HG03196 (cell line): ENCODE results near the gene TNFRSF6B.

Experiments used
- ATAC-seq: cut with Tn5 transposase; IDR thresholded peaks from one replicate; pipeline ENCODE4 v1.9.1; 2021; ENCODE audit not compliant: unreplicated experiment

The TNFRSF6B gene

DNA sequence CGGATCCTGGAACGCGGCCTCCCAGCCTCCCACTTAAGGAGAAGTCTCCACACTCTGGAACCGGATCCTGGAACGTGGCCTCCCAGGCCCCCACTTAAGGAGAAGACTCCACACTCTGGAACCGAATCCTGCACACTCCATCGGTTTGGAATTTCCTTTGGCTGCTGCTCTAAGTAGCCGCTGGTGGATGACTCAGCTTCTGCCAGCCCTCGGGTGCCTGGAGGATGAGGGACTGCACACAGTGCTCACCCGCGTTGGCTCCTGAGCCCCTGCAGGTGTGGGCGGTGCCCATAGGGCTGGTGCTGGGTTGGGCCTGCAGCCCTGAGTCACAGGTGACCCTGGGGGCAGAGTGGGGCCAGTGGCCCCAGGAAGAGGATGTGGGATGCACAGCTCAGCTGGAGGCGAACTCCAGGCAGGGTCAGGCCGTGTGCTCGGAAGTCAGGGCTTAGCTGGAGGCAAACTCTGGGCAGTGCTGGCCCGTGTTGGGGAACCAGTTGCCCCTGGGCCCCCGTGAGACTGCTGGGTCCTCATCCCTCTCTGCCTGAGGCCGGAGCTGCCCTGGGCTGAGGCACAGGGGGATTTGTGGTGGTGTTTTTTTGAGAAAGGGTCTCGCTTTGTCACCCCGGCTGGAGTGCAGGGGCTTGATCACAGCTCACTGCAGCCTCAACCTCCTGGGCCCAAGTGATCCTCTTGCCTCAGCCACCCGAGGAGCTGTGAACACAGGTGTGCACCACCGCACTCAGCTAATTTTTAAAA is 13.9 kb upstream of the TNFRSF6B start:
- ATAC-seq = no peak

DNA sequence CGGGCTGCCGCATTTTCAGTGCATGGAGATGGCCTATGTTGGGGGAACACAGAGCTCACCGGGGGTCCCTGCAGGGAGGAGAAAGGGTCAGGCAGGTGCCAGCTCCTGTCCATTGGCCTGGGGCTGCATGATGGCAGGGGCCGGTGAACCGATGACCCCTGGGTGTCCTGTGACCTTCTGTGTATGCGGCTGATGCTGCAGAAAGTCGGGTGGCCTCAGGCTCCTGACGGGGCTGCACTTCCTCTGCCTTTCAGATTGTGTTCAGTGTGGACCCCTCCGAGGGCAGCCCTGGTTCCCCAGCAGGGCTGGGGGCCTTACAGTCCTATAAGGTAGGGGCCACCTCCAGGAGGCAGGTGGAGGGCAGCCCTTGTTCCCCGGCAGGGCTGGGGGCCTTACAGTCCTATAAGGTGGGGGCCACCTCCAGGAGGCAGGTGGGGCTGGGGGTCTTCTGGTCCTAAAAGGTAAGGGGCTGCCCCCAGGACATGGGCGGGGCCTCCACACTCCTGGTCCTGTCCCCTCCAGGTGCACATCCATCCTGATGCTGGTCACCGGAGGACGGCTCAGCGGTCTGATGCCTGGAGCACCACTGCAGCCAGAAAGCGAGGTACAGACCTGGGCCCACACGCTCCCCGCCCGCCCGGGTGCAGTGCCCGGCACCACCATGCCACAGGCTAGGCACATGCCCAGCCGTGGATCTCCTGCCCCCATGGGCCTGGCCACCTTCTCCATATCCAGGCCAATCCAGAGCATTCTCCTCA is 11.0 kb upstream of the TNFRSF6B start:
- no peak for ATAC-seq

DNA sequence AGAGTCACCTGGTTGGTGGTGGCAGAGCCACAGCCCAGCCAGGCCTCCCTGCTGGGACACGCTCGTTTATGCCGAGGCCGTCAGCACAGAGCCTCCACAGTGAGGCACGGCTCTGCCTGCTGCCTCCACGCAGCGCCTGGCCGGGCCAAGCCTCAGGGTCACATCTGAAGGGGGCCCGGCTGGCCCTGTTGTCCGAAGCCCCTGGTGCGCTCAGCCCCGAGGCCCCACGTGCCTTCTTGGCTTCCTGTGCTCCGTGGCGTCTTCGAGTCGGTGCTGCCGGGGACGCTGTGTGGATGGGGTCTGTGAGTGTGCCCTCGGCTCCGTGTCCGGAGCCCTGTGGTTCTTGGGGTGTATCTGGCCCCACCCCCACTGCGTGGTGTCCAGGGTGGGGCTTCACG is 10.4 kb upstream of the TNFRSF6B start:
- no peak for ATAC-seq

DNA sequence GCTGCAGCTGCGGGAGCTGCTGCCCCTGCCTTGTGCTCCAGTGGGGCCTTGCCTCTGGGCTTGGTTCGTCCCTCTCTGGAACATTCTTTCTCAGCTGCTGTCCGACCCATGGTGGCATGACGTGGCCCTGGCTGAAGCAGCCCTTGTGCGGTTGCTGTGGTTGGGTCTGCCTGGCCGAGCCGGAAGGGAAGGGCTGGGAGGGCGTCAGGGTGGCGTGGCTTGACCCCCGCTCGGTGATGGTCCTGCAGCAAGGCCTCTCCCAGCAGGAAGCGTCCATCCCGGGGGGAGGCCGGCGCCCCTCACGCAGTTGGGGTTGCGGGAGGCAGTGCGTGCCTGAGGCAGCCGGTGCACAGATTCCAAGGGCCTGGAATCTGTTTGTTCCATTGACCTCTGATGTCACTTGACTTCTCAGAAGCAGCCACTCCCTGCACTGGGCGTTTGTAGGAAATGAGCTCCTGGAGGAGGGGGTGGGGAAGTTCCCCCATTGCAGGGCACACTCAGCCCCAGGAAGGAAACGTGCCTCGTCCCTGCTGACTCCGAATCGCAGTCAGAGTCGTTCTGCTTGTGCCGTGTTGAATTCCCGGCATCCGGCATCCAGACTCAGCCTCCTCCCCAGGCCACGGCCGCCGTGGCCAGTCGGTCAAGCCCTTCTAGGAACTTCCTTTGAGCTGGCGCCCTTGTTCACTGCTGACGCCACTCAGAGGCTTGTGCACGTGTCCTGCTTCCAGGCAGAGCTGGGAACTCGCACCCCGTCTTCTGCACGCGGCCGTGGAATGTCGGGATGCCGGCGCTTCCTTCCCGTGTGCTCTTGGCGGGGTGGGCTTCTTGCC is 9.7 kb upstream of the TNFRSF6B start:
- ATAC-seq = no peak

DNA sequence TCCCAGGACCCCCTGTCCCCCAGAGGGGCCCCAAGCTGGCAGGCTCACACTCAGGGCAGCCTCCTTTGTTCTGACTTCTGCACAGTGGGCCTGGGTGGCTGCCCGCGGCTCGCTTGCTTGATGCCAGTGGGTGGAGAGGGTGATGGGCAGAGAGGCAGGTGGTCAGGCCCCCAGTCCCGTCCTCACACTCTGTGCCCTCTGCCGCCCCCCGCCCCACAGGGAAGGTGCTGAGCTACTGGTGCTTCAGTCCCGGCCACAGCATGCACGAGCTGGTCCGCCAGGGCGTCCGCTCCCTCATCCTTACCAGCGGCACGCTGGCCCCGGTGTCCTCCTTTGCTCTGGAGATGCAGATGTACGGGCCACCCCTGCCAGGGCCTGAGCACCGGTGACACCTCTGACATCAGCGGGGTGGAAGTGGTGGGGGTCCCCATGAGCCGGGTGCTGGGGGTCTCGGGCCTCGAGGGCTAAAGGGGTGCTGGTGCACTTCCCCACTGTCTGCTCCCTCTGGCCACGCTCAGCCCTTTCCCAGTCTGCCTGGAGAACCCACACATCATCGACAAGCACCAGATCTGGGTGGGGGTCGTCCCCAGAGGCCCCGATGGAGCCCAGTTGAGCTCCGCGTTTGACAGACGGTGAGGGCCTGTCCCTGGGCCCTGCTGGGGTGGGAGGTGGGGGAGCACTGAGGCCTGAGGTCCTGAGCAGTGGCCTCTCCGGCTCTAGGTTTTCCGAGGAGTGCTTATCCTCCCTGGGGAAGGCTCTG is 8.9 kb upstream of the TNFRSF6B start:
- ATAC-seq = no peak

DNA sequence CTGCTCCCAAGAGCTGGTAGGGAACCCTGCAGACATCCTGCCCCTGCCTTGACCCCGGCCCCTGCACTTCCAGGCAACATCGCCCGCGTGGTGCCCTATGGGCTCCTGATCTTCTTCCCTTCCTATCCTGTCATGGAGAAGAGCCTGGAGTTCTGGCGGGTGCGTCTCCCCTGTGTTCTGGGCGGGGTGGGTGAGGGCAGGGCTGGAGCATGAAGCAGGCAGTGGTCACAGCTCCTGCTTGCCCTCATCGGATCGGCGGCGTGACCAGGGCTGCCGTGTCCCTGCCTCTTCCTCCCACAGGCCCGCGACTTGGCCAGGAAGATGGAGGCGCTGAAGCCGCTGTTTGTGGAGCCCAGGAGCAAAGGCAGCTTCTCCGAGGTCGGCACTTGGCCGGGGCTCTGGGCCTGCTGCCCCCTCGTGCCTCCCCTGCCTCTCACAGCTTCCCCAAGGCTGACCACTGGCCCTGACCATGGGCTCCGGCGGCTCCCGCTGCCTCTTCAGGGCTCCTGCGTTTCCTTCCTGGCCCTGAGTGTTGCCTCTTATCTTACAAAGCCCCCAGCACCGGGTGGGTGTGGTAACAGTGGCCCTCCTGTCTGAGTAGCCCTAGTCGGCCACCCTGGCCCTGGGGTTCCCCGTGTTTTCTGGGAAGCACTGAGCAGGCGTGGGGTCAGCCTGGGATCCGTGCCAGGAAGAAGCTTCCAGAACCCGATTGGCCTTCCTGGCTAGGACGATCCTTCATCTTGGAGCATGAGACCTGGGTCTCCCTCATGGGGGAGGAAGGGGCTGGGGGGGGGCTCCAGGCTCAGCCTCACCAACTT is 8.0 kb upstream of the TNFRSF6B start:
- no peak for ATAC-seq

DNA sequence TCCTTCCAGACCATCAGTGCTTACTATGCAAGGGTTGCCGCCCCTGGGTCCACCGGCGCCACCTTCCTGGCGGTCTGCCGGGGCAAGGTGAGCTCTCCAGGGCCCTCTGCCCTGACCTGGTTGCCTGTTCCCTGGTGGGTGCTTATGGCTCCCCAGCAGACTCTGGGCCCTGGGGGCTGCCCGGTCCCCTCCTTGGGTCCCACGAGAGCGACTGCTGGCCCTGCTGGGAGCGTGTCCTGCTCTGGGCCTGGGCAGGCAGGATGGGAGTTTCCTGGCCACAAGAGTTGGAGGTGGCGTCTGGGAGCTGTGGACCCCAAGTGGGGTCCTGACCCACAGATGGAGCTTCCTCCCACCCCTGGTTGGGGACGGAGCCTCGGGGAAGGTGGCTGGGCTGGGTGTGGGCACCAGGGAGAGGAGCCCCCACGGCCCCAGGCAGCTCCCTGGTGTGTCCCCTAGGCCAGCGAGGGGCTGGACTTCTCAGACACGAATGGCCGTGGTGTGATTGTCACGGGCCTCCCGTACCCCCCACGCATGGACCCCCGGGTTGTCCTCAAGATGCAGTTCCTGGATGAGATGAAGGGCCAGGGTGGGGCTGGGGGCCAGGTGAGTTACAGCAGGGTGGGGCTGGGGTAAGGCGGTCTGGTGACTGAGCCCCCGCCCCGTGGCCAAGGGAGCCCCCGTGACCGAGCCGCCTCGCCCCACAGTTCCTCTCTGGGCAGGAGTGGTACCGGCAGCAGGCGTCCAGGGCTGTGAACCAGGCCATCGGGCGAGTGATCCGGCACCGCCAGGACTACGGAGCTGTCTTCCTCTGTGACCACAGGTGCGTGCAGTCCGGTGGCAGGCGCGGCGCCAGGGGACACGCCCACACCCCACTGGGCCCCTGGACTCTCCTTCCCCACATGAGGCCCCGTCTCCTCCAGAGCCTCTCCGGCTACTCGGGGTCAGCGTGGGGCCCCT is 7.1 kb upstream of the TNFRSF6B start:
- no peak for ATAC-seq

DNA sequence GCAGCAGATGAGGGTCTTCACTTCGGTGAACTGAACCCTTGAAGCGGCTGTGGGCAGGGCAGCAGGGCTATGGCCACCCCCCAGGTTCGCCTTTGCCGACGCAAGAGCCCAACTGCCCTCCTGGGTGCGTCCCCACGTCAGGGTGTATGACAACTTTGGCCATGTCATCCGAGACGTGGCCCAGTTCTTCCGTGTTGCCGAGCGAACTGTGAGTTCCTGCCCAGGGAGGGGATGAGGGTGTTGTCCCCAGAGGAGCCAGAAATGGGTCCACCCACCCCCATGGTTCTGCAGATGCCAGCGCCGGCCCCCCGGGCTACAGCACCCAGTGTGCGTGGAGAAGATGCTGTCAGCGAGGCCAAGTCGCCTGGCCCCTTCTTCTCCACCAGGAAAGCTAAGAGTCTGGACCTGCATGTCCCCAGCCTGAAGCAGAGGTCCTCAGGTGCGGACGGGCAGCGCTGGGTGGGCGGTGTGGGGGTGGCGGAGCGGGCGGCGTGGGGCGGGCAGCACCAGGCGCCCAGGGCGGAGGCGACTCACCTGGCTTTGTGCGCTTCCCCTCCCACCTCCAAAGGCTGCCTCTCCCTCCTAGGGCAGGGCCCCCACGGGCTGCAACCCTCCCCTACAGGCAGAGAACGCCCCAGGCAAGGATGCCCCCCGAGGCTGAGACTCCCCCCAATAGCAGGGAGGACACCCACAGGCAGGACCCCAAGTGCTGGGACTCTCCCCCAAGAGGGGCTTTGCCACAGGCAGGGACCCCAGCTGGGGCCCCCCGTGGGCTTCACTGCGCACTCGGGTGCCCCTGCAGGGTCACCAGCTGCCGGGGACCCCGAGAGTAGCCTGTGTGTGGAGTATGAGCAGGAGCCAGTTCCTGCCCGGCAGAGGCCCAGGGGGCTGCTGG is 6.2 kb upstream of the TNFRSF6B start:
- ATAC-seq = no peak

DNA sequence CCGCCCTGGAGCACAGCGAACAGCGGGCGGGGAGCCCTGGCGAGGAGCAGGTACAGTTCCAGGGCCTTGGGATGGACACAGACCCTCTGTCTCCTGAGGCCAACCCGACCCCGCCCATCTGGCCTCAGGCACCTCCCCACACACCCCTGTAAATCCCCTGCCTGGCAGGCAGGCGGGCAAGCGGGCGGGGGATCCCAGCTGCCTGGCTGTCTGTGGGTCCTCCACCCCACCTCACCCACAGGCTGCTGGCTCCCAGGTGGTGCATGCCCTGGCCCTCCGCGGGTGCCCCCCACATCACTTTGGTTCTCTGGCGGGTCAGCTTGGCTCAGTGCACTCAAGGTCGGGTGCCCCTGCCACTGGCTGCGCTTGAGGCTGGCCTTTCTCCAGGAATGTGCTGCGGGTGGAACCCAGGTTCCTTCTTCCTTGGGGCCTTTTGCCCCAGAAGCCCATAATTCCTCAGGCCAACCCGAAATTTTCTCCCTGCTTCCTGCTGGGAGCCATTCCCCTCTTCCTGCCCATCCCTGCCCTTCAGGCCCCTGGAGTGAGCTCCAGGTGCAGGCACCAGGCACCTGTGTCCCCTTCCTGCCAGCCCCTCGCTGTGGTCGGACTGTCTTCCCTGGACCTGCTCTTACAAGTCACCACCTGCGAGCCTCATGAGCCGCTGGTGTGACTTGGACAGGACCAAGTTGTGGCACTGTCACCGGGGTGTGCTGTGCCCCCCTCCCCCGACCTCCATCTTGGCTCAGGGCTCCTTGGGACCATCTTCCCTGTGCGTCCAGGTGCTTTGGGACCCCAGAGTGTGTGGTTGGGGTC is 5.3 kb upstream of the TNFRSF6B start:
- no peak for ATAC-seq

DNA sequence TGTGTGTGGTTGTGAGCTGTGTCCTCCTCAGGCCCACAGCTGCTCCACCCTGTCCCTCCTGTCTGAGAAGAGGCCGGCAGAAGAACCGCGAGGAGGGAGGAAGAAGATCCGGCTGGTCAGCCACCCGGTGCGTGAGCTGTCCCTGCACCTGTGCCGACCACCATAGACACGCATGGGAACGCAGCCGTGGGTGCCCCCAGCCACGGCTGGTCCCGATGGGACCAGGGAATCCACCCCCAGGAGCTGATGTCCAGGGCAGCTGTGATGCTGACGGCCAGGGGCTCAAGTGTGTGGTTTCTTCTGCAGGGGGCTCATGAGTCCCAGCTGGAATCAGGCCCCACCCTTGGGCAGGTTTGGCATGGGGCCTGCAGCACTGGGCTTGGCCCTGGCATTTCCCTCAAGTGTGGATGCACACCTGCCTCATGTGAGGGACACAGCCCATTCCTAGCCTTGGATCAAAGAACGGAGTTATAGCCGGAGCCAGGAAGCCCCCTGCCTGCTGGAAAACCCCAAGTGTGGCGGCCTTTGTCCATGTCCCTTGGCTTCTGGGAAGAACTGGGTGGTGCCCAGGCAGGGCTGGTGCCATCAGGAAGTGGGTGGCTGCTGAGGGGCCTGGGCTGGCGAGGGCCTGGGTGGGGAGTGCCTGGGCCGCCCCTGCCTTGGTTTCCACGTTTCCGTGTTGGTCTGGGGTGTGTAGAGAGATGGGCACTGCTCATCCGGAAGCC is 4.6 kb upstream of the TNFRSF6B start:
- ATAC-seq = no peak

DNA sequence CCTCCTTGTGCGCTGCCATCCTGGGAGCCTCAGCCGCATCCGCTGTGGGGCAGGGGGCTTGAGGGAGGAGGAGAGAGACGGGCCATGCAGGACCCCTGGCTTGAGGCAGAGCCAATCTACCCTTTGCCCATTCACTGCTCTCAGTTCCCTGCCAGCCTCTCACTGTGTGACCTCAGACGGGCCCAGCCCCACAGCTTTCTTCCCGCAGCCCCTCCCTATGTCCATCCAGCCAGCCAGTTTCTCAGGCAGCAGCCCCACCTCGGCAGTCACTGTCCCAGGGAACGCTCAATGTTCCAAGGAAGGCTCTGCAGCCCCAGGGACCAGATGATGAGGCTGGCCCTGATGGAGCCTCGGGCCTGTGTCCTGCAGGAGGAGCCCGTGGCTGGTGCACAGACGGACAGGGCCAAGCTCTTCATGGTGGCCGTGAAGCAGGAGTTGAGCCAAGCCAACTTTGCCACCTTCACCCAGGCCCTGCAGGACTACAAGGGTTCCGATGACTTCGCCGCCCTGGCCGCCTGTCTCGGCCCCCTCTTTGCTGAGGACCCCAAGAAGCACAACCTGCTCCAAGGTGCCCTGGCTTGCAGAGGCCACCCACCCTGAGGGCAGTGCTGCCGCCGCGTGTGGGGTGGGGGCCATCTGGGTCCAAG is 3.9 kb upstream of the TNFRSF6B start:
- no peak for ATAC-seq

DNA sequence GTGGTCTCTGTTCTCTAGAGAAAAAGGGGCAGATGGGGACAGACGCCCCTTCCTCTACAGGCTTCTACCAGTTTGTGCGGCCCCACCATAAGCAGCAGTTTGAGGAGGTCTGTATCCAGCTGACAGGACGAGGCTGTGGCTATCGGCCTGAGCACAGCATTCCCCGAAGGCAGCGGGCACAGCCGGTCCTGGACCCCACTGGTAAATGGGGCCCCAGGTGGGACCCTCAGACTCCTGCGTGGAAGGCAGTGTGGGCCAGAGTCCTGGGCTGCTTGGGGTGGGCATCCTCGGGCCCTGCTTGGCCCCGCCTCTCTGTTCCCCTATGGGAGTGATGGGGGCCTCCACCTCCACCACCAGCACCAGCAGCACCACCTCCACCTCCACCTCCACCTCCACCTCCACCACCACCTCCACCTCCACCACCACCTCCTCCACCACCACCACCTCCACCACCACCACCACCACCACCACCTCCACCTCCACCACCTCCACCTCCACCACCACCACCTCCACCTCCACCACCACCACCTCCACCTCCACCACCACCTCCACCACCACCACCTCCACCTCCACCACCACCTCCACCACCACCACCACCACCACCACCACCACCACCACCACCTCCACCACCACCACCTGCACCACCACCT is 3.2 kb upstream of the TNFRSF6B start:
- no peak for ATAC-seq

DNA sequence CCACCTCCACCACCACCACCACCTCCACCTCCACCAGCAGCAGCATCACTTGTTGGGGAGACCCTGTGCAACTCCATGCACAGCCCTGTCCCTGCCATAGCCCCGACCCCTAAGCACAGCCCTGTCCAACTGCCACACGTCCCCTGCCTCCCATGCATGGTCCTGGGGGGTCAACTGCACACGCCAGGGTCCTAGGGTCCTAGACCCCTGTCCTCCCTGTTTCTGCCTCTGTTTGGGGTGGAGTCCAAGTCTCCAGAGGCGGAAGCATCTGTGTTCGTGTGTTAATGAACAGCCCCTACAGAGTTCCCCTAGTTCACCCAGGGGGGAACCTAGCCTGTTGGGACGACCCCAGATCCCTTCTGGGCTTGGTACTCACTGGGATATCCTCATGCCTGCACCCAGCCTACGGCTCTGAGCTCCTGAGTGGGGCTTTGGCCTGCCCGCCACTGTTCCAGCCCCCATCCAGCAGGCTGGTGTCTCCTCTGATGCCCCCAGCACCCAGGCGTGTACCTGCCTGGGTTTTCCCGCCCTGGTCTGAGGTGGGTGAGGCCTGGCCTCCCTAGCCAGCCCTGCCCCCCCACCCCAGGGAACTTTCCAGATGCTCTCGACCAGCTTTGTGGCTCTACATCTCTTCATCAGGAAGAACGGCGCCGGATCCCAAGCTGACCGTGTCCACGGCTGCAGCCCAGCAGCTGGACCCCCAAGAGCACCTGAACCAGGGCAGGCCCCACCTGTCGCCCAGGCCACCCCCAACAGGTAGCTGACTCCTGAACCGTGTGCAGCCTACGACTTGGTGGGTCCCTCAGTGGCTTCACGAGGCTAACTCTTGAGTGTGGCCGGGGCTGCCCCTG is 2.5 kb upstream of the TNFRSF6B start:
- no peak for ATAC-seq

DNA sequence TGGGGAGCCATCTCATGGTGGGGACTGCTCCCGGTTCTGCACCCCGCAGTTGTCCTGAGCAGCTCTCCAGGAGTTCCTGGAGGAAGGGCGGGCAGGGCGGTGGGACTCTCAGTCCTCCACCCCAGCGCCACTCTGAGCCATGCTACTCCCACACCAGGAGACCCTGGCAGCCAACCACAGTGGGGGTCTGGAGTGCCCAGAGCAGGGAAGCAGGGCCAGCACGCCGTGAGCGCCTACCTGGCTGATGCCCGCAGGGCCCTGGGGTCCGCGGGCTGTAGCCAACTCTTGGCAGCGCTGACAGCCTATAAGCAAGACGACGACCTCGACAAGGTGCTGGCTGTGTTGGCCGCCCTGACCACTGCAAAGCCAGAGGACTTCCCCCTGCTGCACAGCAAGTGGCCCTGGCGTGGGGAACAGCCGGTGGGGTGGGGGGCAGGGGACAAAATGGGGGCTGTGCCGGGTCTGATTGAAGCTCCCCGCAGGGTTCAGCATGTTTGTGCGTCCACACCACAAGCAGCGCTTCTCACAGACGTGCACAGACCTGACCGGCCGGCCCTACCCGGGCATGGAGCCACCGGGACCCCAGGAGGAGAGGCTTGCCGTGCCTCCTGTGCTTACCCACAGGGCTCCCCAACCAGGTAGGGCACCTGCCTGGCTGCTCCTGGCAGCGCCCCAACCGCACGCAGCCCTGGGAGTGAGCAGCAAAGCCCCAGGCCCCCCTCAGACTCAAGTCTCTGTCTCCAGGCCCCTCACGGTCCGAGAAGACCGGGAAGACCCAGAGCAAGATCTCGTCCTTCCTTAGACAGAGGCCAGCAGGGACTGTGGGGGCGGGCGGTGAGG is 1.6 kb upstream of the TNFRSF6B start:
- no peak for ATAC-seq
